Measurements from ENCODE around the gene LYSET. TPM values are rescaled to one million over a fixed set of nuclear protein-coding genes. Genes with fewer than 3 reads are reported as not detected.
"Not testable (repeated sequence)": the region's sequence is repeated elsewhere in the genome, so short reads cannot be mapped to it uniquely, and the experiment has no call there.

LYSET gene
- total RNA-seq, 4 donors from 2014 or later, result 6.6 to 11.5 (median 7.1) TPM

- WGBS, result 69% methylated on average over 2 of the region's 2 CpGs
These were observed 29.4 kb upstream of the LYSET start for GRCh38 chr14:93155667-93156066.

GRCh38 chr14:93156693-93157369 lies 28.3 kb upstream of the LYSET start:
- WGBS, result 66% methylated on average over 8 of the region's 8 CpGs
- TF ChIP-seq POLR2AphosphoS5 (IDR thresholded peaks at IDR 0.05) (no peak), CTCF (IDR thresholded peaks at IDR 0.05) (no peak), EP300 (IDR thresholded peaks at IDR 0.05) (no peak), POLR2A (IDR thresholded peaks at IDR 0.05) (no peak)

More at GRCh38 chr14:93155667-93156066, 29.4 kb upstream of the LYSET start:
- no peak overlapping the region for H3K27ac ChIP-seq
- no peaks in the 10 kb centered on the region for H3K27me3 ChIP-seq
- peaks cover 4% of the 10 kb centered on the region for H3K4me1 ChIP-seq
- H3K36me3 ChIP-seq, result no peaks in the 10 kb centered on the region
- H3K9me3 ChIP-seq, result no peaks in the 10 kb centered on the region
- DNase-seq (ENCODE audit: low spot score in 2 of 2), result no peak
- no peak overlapping the region for H3K4me3 ChIP-seq
- TF ChIP-seq EP300 (IDR thresholded peaks at IDR 0.05) (no peak), POLR2AphosphoS5 (IDR thresholded peaks at IDR 0.05) (no peak), POLR2A (IDR thresholded peaks at IDR 0.05) (no peak), CTCF (IDR thresholded peaks at IDR 0.05) (no peak)

GRCh38 chr14:93158349-93158748 lies 26.8 kb upstream of the LYSET start:
- not testable (repeated sequence) for H3K4me1 ChIP-seq; H3K27ac ChIP-seq; DNase-seq (ENCODE audit: low spot score in 2 of 2); H3K9me3 ChIP-seq; H3K4me3 ChIP-seq; H3K36me3 ChIP-seq; H3K27me3 ChIP-seq
- 86% methylated on average over 7 of the region's 7 CpGs for WGBS

More at GRCh38 chr14:93156693-93157369, 28.3 kb upstream of the LYSET start:
- Histone ChIP-seq H3K36me3 (no peaks in the 10 kb centered on the region), H3K4me3 (no peak overlapping the region), H3K4me1 (no peaks in the 10 kb centered on the region), H3K9me3 (no peaks in the 10 kb centered on the region), H3K27me3 (no peaks in the 10 kb centered on the region), H3K27ac (no peak overlapping the region)
- no peak for DNase-seq (ENCODE audit: low spot score in 2 of 2)

- H3K4me1 ChIP-seq; H3K27ac ChIP-seq; DNase-seq (ENCODE audit: low spot score in 2 of 2); H3K9me3 ChIP-seq; H3K27me3 ChIP-seq; H3K36me3 ChIP-seq; H3K4me3 ChIP-seq: not testable (repeated sequence)
- 58% methylated on average over 5 of the region's 5 CpGs for WGBS
These were observed 25.3 kb upstream of the LYSET start for GRCh38 chr14:93159625-93160352.

GRCh38 chr14:93160353-93160801 lies 24.7 kb upstream of the LYSET start:
- no peak overlapping the region for H3K4me3 ChIP-seq
- no peak for TF ChIP-seq POLR2AphosphoS5 (IDR thresholded peaks at IDR 0.05)
- TF ChIP-seq CTCF (IDR thresholded peaks at IDR 0.05), result no peak
- TF ChIP-seq POLR2A (IDR thresholded peaks at IDR 0.05), result no peak
- no peak for TF ChIP-seq EP300 (IDR thresholded peaks at IDR 0.05)
- 36% methylated on average over 4 of the region's 4 CpGs for WGBS
- H3K27ac ChIP-seq, result no peak overlapping the region
- DNase-seq (ENCODE audit: low spot score in 2 of 2), result no peak
- H3K36me3 ChIP-seq, result no peaks in the 10 kb centered on the region
- no peaks in the 10 kb centered on the region for H3K9me3 ChIP-seq
- no peaks in the 10 kb centered on the region for H3K27me3 ChIP-seq
- H3K4me1 ChIP-seq, result no peaks in the 10 kb centered on the region

- 61% methylated on average over 4 of the region's 4 CpGs for WGBS
- TF ChIP-seq POLR2AphosphoS5 (IDR thresholded peaks at IDR 0.05), result no peak
- no peak for TF ChIP-seq CTCF (IDR thresholded peaks at IDR 0.05)
- no peak for TF ChIP-seq POLR2A (IDR thresholded peaks at IDR 0.05)
- no peak for TF ChIP-seq EP300 (IDR thresholded peaks at IDR 0.05)
These were observed 23.6 kb upstream of the LYSET start for GRCh38 chr14:93161411-93161940.

More at GRCh38 chr14:93161411-93161940, 23.6 kb upstream of the LYSET start:
- Histone ChIP-seq H3K4me3 (no peak overlapping the region), H3K4me1 (no peaks in the 10 kb centered on the region), H3K27me3 (no peaks in the 10 kb centered on the region), H3K9me3 (no peaks in the 10 kb centered on the region), H3K36me3 (no peaks in the 10 kb centered on the region), H3K27ac (no peak overlapping the region)
- no peak for DNase-seq (ENCODE audit: low spot score in 2 of 2)
